Thoracic aorta (tissue), 2 donors: ENCODE results near the gene AP5Z1. TPM values are rescaled to one million over a fixed set of nuclear protein-coding genes. Genes with fewer than 3 reads are reported as not detected.

Experiments used
- ATAC-seq: fragments of 150-250 bp; one replicate; pipeline ENCODE4 v1.8.0; 2017; ENCODE audit warnings: low read depth; ENCODE audit not compliant: insufficient number of reproducible peaks, low FRiP score
- DNase-seq: peaks from one replicate; pipeline ENCODE4 v3.0.0-alpha.2; 2020; ENCODE audit warnings: low spot score
- H3K27ac ChIP-seq, 2 donors: fragments of 200-600 bp; sonication (generic); 1 replicate in 1 of 2; 2 replicates in 1 of 2; pipeline ENCODE4 v1.5.1; 2016; ENCODE audit warnings: mild to moderate bottlenecking in 2 of 2, moderate library complexity in 2 of 2
- H3K27me3 ChIP-seq: fragments of 200-600 bp; sonication (generic); replicated peaks from 2 replicates; pipeline ENCODE4 v1.6.0; 2016; ENCODE audit warnings: mild to moderate bottlenecking; ENCODE audit not compliant: insufficient read depth
- H3K36me3 ChIP-seq: fragments of 200-600 bp; sonication (generic); one replicate; pipeline ENCODE4 v1.5.1; 2016
- H3K4me1 ChIP-seq, 2 donors: fragments of 200-600 bp; sonication (generic); 1 replicate in 1 of 2; 2 replicates in 1 of 2; pipeline versions ENCODE4 v1.5.1 to v1.6.0; 2016; ENCODE audit warnings: low read depth in 2 of 2, mild to moderate bottlenecking in 1 of 2; ENCODE audit not compliant: control insufficient read depth in 1 of 2
- H3K4me3 ChIP-seq: fragments of 200-600 bp; sonication (generic); 2 replicates; pipeline ENCODE4 v1.5.1; 2016; ENCODE audit warnings: mild to moderate bottlenecking
- H3K9me3 ChIP-seq: fragments of 200-600 bp; sonication (generic); 2 replicates; pipeline ENCODE4 v1.5.1; 2016
- CTCF ChIP-seq: fragments of 200-600 bp; sonication (generic); IDR thresholded peaks from one replicate; pipeline ENCODE4 v1.5.1; 2019; ENCODE audit warnings: antibody characterized with exemption
- total RNA-seq, 2 donors: library from RNA; depleted of rRNA; stranded (reverse); fragments of >200 nt; gene quantifications; one replicate each; pipeline versions ENCODE4 v1.1.0 to v1.2.3, GENCODE V29; 2016

AP5Z1 gene, protein sequence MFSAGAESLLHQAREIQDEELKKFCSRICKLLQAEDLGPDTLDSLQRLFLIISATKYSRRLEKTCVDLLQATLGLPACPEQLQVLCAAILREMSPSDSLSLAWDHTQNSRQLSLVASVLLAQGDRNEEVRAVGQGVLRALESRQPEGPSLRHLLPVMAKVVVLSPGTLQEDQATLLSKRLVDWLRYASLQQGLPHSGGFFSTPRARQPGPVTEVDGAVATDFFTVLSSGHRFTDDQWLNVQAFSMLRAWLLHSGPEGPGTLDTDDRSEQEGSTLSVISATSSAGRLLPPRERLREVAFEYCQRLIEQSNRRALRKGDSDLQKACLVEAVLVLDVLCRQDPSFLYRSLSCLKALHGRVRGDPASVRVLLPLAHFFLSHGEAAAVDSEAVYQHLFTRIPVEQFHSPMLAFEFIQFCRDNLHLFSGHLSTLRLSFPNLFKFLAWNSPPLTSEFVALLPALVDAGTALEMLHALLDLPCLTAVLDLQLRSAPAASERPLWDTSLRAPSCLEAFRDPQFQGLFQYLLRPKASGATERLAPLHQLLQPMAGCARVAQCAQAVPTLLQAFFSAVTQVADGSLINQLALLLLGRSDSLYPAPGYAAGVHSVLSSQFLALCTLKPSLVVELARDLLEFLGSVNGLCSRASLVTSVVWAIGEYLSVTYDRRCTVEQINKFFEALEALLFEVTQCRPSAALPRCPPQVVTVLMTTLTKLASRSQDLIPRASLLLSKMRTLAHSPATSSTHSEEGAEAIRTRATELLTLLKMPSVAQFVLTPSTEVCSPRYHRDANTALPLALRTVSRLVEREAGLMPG
- 10 to 100 TPM; 40.3 to 42.0 TPM for total RNA-seq

DNA sequence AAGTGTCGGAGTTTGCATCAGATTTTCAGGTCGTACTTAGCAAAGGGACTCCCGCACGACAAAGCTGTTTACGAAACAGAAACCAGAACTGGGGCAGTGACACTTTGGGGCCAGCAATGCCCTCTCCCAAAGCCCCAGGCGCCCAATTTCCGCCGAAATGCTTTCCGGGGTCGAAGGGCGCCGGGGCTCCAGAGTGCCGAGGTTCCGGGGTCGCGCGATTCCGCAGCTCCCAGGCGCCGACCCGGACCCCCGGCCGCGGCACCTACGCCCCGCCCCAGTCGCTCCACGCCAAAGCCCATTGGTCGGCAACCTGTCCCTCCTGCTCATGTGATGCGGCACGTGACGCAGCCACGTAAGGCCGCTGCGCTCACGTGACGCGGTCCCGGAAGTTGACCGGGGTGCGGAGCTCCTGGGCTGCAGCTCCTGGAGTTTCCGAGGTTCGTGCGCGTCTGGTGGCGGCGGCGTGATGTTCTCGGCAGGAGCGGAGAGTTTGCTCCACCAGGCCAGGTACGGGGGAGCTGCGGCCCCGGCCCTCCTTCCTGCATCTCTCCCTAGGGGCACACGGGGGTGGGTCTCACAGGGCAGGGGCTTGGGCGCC, at the start of gene AP5Z1:
TSS of gene AP5Z1 (plus strand) at position 374 of the 598 bp plus-strand sequence. CDS start at position 467, 93 bp downstream.
- DNase-seq = peak; percentile 84
- peak; percentile 89 for ATAC-seq
- Histone ChIP-seq H3K36me3 (peaks cover 4% of the 10 kb centered on the region), H3K9me3 (no peaks in the 10 kb centered on the region), H3K4me1 (peaks cover 18 to 34% of the 10 kb centered on the region in 2 donors), H3K4me3 (peak within 1 kb of the TSS; percentile 80), H3K27me3 (no peaks in the 10 kb centered on the region), H3K27ac (peak within 1 kb of the TSS; percentile 81 to 97)
- no peak for TF ChIP-seq CTCF

- Histone ChIP-seq H3K27ac (peak overlapping the region; percentile 83 to 96), H3K4me1 (peaks cover 20 to 71% of the 10 kb centered on the region in 2 donors), H3K36me3 (no peaks in the 10 kb centered on the region), H3K27me3 (no peaks in the 10 kb centered on the region), H3K4me3 (peak overlapping the region; percentile 79), H3K9me3 (no peaks in the 10 kb centered on the region)
- TF ChIP-seq CTCF = no peak
- no peak for DNase-seq
- peak; percentile 8 for ATAC-seq
Observed at GRCh38 chr7:4725850-4726450, 49.5 kb upstream of the AP5Z1 start.

DNA sequence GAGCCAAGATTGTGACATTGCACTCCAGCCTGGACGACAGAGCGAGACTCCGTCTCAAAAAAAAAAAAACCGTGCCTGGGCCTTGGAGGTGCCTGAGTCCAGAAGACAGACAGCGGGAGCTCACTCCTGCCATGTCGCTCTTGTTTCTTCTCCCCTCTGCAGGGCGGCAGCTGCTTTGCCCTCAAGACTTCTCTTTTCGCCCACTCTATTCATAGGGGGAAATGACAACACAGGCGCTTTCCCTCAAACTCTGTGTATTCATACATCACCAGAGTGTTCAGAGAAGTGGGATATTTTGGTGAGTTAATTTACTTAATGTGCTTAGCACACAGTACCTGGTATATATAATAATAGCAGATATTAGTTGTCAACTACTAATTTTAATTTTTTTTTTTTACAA, 48.9 kb upstream of the AP5Z1 start:
- no peaks in the 10 kb centered on the region for H3K27me3 ChIP-seq
- H3K27ac ChIP-seq = peak overlapping the region; percentile 83 to 96
- TF ChIP-seq CTCF = no peak
- peak overlapping the region; percentile 79 for H3K4me3 ChIP-seq
- peaks cover 20 to 71% of the 10 kb centered on the region in 2 donors for H3K4me1 ChIP-seq
- DNase-seq = no peak
- ATAC-seq = no peak
- H3K9me3 ChIP-seq = no peaks in the 10 kb centered on the region
- no peaks in the 10 kb centered on the region for H3K36me3 ChIP-seq

DNA sequence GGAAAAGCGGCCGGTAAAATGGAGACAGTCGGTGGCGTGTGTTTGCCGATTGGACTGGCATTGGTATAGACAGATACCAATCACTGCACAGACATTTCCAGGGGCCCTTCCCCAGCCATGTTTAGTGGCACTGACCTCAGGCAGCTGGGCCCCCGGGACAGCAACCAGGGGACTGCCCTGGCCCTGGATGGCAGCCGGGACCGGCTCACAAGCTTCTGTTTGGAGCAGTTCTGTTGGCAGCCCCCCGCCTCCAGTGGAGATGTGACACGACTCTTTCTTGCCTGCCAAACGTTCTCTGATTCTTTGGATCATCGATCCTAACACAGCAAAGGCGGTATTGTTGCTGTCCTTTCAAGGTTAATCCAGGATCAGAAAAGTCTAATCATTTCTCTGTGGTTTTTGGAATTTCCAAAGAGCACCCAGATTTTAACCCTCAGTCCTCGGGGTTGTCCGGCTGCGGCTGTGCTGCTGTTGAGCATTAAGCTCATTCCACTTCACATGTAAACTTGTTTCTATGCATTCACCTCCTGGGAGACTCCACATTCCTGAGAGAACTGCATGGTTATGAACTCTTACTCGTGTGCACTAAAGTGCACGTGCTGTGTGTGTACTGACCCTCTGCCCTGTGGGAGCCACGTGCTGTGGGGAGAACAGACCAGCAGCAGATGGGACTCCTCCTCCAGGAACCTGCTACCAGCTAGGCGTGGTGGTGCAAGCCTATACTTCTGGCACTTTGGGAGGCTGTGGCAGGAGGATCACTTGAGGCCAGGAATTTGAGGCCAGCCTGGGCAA, 47.3 kb upstream of the AP5Z1 start:
- ATAC-seq (no peak), DNase-seq (no peak)
- Histone ChIP-seq H3K27me3 (no peaks in the 10 kb centered on the region), H3K27ac (peak overlapping the region; percentile 83 to 96), H3K36me3 (no peaks in the 10 kb centered on the region), H3K4me3 (no peak overlapping the region), H3K9me3 (no peaks in the 10 kb centered on the region), H3K4me1 (peaks cover 20 to 70% of the 10 kb centered on the region in 2 donors)
- no peak for TF ChIP-seq CTCF
